ENCODE measurements around the gene PJVK.

The PJVK gene

GRCh38 chr2:178441426-178441825 lies 9.8 kb upstream of the PJVK start:
- DNase-seq (ENCODE audit: low read depth in 1 of 2, low spot score in 1 of 2): no peak
- H3K4me3 ChIP-seq (replicated peaks; ENCODE audit: insufficient read depth, low read length): no peak overlapping the region
- no peak overlapping the region for H3K27ac ChIP-seq (replicated peaks)
- TF ChIP-seq CTCF (IDR thresholded peaks at IDR 0.05; ENCODE audit: insufficient read depth, low read length): no peak
- TF ChIP-seq, protein P1, sequence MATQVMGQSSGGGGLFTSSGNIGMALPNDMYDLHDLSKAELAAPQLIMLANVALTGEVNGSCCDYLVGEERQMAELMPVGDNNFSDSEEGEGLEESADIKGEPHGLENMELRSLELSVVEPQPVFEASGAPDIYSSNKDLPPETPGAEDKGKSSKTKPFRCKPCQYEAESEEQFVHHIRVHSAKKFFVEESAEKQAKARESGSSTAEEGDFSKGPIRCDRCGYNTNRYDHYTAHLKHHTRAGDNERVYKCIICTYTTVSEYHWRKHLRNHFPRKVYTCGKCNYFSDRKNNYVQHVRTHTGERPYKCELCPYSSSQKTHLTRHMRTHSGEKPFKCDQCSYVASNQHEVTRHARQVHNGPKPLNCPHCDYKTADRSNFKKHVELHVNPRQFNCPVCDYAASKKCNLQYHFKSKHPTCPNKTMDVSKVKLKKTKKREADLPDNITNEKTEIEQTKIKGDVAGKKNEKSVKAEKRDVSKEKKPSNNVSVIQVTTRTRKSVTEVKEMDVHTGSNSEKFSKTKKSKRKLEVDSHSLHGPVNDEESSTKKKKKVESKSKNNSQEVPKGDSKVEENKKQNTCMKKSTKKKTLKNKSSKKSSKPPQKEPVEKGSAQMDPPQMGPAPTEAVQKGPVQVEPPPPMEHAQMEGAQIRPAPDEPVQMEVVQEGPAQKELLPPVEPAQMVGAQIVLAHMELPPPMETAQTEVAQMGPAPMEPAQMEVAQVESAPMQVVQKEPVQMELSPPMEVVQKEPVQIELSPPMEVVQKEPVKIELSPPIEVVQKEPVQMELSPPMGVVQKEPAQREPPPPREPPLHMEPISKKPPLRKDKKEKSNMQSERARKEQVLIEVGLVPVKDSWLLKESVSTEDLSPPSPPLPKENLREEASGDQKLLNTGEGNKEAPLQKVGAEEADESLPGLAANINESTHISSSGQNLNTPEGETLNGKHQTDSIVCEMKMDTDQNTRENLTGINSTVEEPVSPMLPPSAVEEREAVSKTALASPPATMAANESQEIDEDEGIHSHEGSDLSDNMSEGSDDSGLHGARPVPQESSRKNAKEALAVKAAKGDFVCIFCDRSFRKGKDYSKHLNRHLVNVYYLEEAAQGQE (IDR thresholded peaks at IDR 0.05; ENCODE audit: insufficient replicate concordance, low read depth): no peak
- no peak for TF ChIP-seq SPI1 (IDR thresholded peaks at IDR 0.05; ENCODE audit: borderline replicate concordance, low read depth)
- H3K27me3 ChIP-seq (ENCODE audit: insufficient read depth, poor library complexity, severe bottlenecking): no peaks in the 10 kb centered on the region

- no peak for DNase-seq (ENCODE audit: low read depth in 1 of 2, low spot score in 1 of 2)
- Histone ChIP-seq H3K27ac (replicated peaks) (no peak overlapping the region), H3K4me3 (replicated peaks; ENCODE audit: insufficient read depth, low read length) (no peak overlapping the region), H3K27me3 (ENCODE audit: insufficient read depth, poor library complexity, severe bottlenecking) (no peaks in the 10 kb centered on the region)
- TF ChIP-seq, protein P1 (IDR thresholded peaks at IDR 0.05; ENCODE audit: insufficient replicate concordance, low read depth): no peak
- TF ChIP-seq SPI1 (IDR thresholded peaks at IDR 0.05; ENCODE audit: borderline replicate concordance, low read depth) (no peak), CTCF (IDR thresholded peaks at IDR 0.05; ENCODE audit: insufficient read depth, low read length) (no peak), GABPA (IDR thresholded peaks at IDR 0.05; ENCODE audit: low read depth) (no peak), POLR2AphosphoS5 (IDR thresholded peaks at IDR 0.05; ENCODE audit: low read depth) (no peak)
Observed at GRCh38 chr2:178448968-178449661, 2.1 kb upstream of the PJVK start.

DNA sequence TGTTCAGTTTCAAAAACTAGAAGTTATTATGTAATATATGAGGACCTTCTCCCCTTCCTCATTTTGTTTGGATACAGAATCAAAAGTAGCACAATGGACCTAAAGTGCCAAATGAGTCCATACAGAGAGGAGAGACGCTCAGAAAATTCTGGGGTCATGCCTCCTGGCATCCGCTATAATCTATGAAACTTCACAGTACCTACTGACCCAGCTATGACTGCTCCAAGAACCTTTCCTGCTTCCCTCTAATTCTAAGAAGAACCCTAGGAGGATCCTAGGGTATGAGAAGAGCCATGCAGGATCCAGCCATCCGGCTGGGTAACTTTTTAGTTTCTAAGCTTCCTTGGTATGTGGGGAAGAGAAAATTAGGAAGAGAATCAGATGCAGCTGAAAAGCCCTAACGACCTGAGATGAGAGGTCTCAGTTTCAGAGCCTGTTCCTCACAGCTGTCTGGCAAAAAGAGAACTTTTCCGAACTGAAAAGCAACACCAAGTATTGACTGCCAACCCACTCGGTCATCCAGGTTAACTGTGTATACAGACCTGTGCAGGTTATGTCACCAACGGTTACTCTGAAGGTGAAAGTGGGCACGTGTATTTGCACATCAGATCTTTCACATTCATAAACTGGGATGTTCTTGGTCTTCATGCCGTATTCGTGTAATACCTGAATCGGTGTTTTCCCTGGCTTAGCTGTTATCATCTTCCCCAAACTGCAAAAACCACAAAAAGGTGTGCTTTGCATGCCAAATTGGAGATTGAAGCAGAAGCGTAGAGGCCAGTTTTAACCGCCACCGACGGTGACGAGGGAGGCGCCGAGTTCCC lies 1.3 kb upstream of the PJVK start:
- Histone ChIP-seq H3K4me3 (replicated peaks; ENCODE audit: insufficient read depth, low read length) (peak overlapping the region; percentile 88), H3K27me3 (ENCODE audit: insufficient read depth, poor library complexity, severe bottlenecking) (no peaks in the 10 kb centered on the region), H3K27ac (replicated peaks) (peak overlapping the region; percentile 89)
- peak in 1 of 2 experiments; percentile 17 for DNase-seq (ENCODE audit: low read depth in 1 of 2, low spot score in 1 of 2)
- TF ChIP-seq, protein P1 (IDR thresholded peaks at IDR 0.05; ENCODE audit: insufficient replicate concordance, low read depth): no peak
- TF ChIP-seq GABPA (IDR thresholded peaks at IDR 0.05; ENCODE audit: low read depth) (0 out of 2 replicates have a peak, but pooled peaks have one; percentile 6), CTCF (IDR thresholded peaks at IDR 0.05; ENCODE audit: insufficient read depth, low read length) (no peak), POLR2AphosphoS5 (IDR thresholded peaks at IDR 0.05; ENCODE audit: low read depth) (0 out of 2 replicates have a peak, but pooled peaks have one; percentile 5), SPI1 (IDR thresholded peaks at IDR 0.05; ENCODE audit: borderline replicate concordance, low read depth) (peak; percentile 19; the same call in 1 of the 2 replicates)

Measured in HL-60 (cell line).